Subcutaneous abdominal adipose tissue (tissue), 5 donors: Measurements from ENCODE around the gene PKD1L1.
"Not testable (repeated sequence)": the region's sequence is repeated elsewhere in the genome, so short reads cannot be mapped to it uniquely, and the experiment has no call there.

ENCODE experiments used
- H3K27ac ChIP-seq: one replicate; pipeline ENCODE4 v1.7.0; 2013; ENCODE audit warnings: low read depth, mild to moderate bottlenecking, inconsistent platforms, low read length, moderate library complexity
- H3K27me3 ChIP-seq, 5 donors: one replicate each; pipeline ENCODE4 v1.7.0; 2013; ENCODE audit warnings: low read length in 5 of 5, inconsistent platforms in 1 of 5; ENCODE audit not compliant: control insufficient read depth in 5 of 5, insufficient read depth in 4 of 5
- H3K36me3 ChIP-seq, 5 donors: one replicate each; pipeline ENCODE4 v1.7.0; 2013; ENCODE audit warnings: low read length in 5 of 5; ENCODE audit not compliant: control insufficient read depth in 5 of 5, insufficient read depth in 5 of 5
- H3K4me1 ChIP-seq, 5 donors: one replicate each; pipeline ENCODE4 v1.7.0; 2013; ENCODE audit warnings: low read length in 5 of 5, mild to moderate bottlenecking in 3 of 5, moderate library complexity in 1 of 5; ENCODE audit not compliant: control insufficient read depth in 5 of 5, insufficient read depth in 5 of 5
- H3K4me3 ChIP-seq, 5 donors: one replicate each; pipeline ENCODE4 v1.7.0; 2013; ENCODE audit warnings: low read length in 5 of 5, low read depth in 1 of 5
- H3K9ac ChIP-seq, 5 donors: one replicate each; pipeline ENCODE4 v1.7.0; 2013; ENCODE audit warnings: low read length in 5 of 5, mild to moderate bottlenecking in 4 of 5, moderate library complexity in 3 of 5
- H3K9me3 ChIP-seq, 5 donors: one replicate each; pipeline ENCODE4 v1.7.0; 2013; ENCODE audit warnings: low read length in 5 of 5; ENCODE audit not compliant: control insufficient read depth in 5 of 5
- donor health status: healthy.
- donor health status: healthy.
- donor health status: healthy.
- donor health status: healthy.
- donor health status: healthy.

Gene PKD1L1

DNA sequence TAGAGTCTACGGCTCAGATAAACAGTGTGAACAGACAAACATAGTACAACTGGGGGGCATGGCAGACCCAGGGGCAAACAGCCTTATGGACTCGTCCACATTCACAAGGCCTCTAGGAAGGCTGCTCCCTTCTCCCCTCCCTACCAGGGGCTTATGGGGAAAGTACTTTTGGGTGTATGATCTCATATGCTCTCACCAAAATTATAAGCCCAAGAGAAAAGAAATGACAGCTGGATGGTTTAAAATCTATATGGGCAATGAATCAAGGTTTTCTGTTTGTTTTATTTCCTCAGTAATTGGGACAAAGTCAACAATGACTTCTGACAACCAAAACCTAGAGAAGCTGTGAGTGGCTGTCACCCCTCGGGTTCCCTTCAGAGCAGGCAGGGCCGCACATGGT lies 144.4 kb downstream of the PKD1L1 start:
- Histone ChIP-seq H3K9me3 (no peaks in the 10 kb centered on the region), H3K4me3 (no peak overlapping the region), H3K4me1 (peaks cover 0 to 27% (median 22%) of the 10 kb centered on the region in 5 donors), H3K36me3 (peaks cover 0 to 8% (median 0%) of the 10 kb centered on the region in 5 donors), H3K27me3 (no peaks in the 10 kb centered on the region), H3K9ac (no peak overlapping the region), H3K27ac (no peak overlapping the region)

DNA sequence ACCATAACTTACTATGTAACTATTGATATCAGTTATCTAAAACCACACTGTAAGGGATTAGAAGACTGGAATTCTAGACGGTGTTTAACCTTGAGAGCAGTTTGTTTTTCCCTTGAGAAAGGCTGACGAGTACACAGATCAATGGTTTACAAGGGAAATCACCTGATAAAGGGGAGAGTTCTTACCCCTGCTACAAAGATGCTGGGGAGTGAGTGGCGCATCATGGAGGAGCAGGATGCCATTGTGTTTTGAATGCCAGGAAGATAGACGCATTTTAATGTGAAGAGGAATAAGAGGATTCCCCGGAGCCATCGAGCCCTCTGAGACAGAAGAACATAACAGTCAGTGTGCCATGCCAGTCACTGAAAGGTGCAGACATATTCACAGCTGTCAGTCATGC lies 145.2 kb downstream of the PKD1L1 start:
- Histone ChIP-seq H3K9ac (no peak overlapping the region), H3K27ac (no peak overlapping the region), H3K4me1 (peaks cover 0 to 27% (median 20%) of the 10 kb centered on the region in 5 donors), H3K27me3 (no peaks in the 10 kb centered on the region), H3K9me3 (no peaks in the 10 kb centered on the region), H3K36me3 (peaks cover 0 to 5% (median 0%) of the 10 kb centered on the region in 5 donors), H3K4me3 (no peak overlapping the region)

DNA sequence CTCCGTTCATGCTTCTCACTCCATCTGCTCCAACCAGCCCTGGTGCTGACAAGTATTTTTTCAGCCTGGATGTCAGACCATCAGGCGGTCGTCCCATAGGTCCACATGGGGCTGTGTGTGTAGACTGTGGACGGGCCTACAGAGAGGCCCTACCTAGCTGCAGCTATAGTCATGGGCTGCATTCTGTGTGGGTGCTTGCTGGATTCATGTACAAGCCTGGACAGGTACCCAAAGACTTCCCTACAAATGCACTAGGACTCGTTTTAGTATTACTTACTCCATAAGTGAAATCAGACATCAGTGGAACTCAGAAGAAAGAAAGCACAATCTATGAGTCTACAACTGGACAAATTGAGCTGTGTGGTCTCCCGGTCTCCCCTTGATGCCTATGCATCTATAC lies 146.8 kb downstream of the PKD1L1 start:
- Histone ChIP-seq H3K4me1 (peaks cover 0 to 11% (median 4%) of the 10 kb centered on the region in 5 donors), H3K27me3 (no peaks in the 10 kb centered on the region), H3K36me3 (peaks cover 0 to 3% (median 0%) of the 10 kb centered on the region in 5 donors), H3K4me3 (no peak overlapping the region), H3K27ac (no peak overlapping the region), H3K9me3 (no peaks in the 10 kb centered on the region), H3K9ac (no peak overlapping the region)

DNA sequence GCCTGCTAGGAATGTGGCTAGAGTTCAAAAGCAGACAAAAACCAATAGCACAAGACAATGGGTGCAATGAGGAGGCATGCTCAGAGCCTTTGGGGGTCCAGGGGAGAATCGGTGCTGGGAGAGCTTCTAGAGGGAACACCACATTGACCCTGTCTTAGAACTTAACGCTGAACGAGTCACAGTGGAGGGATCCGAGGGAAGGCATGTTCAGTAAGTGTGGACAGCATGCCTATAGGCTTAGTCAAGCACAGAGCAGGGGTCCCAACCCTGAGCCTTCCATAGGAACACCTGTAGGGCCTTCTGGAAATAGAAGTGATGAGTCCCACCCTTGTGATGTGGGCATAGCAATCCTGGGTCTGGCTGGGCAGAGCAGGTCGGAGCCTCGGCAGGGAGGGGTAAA lies 148.7 kb downstream of the PKD1L1 start:
- H3K4me3 ChIP-seq: no peak overlapping the region
- H3K27ac ChIP-seq: no peak overlapping the region
- no peaks in the 10 kb centered on the region for H3K27me3 ChIP-seq
- no peaks in the 10 kb centered on the region for H3K9me3 ChIP-seq
- H3K9ac ChIP-seq: no peak overlapping the region
- H3K36me3 ChIP-seq: peaks cover 0 to 3% (median 0%) of the 10 kb centered on the region in 5 donors
- H3K4me1 ChIP-seq: peaks cover 0 to 4% (median 2%) of the 10 kb centered on the region in 5 donors

DNA sequence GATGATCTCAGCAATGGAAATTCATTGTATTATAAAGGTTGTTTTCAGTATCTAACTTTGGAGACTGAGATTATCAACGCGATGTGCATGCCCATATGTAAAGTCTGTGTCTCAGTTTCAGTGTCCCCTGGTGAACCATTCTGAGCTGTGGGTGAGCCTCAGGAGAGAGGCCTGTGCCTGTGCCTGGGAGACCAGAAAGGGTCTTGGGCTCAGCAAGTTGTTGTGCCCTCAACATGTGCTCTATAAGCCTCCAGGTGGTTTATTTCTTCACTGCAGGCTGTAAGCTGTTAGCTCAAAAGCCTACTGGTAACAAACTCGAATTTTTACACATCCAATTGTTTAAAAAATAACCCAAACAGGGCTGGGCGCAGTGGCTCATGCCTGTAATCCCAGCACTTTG lies 151.9 kb downstream of the PKD1L1 start:
- H3K9ac ChIP-seq: no peak overlapping the region
- no peaks in the 10 kb centered on the region for H3K9me3 ChIP-seq
- no peaks in the 10 kb centered on the region for H3K27me3 ChIP-seq
- H3K27ac ChIP-seq: no peak overlapping the region
- peaks cover 0 to 3% (median 0%) of the 10 kb centered on the region in 5 donors for H3K36me3 ChIP-seq
- H3K4me3 ChIP-seq: no peak overlapping the region
- peaks cover 0 to 27% (median 18%) of the 10 kb centered on the region in 5 donors for H3K4me1 ChIP-seq

DNA sequence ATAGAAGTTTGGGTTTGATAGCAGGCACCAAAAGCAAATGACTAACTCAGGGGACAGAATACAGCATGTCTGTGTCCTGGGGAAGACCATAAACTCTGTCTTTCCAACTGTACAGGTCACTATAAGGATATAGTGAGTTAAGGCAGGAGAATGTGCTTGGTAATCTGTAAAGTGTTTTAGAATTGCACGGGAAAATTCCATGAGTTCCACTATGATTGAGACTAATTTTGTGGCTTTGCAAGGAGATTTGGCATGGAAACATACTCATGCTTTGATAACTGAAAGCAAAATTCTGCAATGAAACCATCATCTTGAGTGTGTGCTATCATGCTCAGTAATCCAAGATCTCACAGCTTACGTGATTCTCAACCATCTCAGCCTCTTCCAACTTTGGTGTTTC lies 152.6 kb downstream of the PKD1L1 start:
- Histone ChIP-seq H3K9me3 (no peaks in the 10 kb centered on the region), H3K4me1 (peaks cover 0 to 27% (median 18%) of the 10 kb centered on the region in 5 donors), H3K4me3 (no peak overlapping the region), H3K9ac (no peak overlapping the region), H3K36me3 (peaks cover 0 to 3% (median 0%) of the 10 kb centered on the region in 5 donors), H3K27me3 (no peaks in the 10 kb centered on the region), H3K27ac (no peak overlapping the region)

DNA sequence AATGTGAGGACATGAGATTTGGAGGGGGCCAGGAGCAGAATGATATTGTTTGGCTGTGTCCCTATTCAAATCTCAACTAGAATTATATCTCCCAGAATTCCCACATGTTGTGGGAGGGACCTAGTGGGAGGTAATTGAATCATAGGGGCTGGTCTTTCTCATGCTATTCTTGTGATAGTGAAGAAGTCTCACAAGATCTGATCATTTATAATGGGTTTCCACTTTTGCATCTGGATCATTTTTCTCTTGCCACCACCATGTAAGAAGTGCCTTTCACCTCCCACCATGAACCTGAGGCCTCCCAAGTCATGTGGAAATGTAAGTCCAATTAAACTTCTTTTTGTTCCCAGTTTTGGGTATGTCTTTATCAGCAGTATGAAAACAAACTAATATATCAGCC lies 153.1 kb downstream of the PKD1L1 start:
- not testable (repeated sequence) for H3K9ac ChIP-seq, H3K9me3 ChIP-seq, H3K4me3 ChIP-seq, H3K27me3 ChIP-seq, H3K27ac ChIP-seq, H3K36me3 ChIP-seq
- H3K4me1 ChIP-seq: peaks cover 0 to 27% (median 18%) of the 10 kb centered on the region in 5 donors

DNA sequence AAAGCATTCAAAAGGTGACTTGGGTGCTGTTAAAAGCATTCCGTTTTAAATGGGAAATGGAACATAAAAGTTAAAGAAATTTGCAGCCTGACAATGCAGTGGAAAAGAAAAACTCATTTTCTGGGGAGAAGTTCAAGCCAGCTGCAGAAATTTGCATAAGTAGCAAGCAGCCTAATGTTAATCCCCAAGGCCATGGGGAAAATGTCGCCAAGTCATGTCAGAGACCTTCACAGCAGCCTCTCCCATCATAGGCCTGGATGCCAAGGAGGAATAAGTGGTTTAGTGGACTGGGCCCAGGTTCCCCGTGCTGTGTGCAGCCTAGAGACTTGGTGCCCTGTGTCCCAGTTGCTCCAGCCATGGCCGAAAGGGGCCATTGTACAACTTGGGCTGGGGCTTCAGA lies 154.2 kb downstream of the PKD1L1 start:
- Histone ChIP-seq H3K36me3 (no peaks in the 10 kb centered on the region), H3K9ac (no peak overlapping the region), H3K4me1 (peaks cover 0 to 27% (median 18%) of the 10 kb centered on the region in 5 donors), H3K27ac (peak overlapping the region; percentile 30), H3K27me3 (no peaks in the 10 kb centered on the region), H3K4me3 (no peak overlapping the region), H3K9me3 (no peaks in the 10 kb centered on the region)

DNA sequence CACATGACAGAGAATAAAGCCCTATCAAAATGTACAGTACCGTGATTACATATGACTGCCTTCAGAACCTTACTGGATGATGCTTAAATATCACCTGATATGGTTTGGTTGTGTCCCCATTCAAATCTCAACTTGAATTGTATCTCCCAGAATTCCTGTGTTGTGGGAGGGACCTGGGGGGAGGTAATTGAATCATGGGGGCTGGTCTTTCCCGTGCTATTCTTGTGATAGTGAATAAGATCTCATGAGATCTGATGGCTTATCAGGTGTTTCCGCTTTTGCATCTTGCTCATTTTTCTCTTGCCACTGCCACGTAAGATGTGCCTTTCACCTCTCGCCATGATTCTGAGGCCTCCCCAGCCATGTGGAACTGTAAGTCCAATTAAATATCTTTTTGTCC lies 155.1 kb downstream of the PKD1L1 start:
- H3K36me3 ChIP-seq, H3K4me3 ChIP-seq, H3K9ac ChIP-seq, H3K9me3 ChIP-seq, H3K27me3 ChIP-seq: not testable (repeated sequence)
- H3K27ac ChIP-seq: peak overlapping the region; percentile 30
- peaks cover 0 to 27% (median 18%) of the 10 kb centered on the region in 5 donors for H3K4me1 ChIP-seq

DNA sequence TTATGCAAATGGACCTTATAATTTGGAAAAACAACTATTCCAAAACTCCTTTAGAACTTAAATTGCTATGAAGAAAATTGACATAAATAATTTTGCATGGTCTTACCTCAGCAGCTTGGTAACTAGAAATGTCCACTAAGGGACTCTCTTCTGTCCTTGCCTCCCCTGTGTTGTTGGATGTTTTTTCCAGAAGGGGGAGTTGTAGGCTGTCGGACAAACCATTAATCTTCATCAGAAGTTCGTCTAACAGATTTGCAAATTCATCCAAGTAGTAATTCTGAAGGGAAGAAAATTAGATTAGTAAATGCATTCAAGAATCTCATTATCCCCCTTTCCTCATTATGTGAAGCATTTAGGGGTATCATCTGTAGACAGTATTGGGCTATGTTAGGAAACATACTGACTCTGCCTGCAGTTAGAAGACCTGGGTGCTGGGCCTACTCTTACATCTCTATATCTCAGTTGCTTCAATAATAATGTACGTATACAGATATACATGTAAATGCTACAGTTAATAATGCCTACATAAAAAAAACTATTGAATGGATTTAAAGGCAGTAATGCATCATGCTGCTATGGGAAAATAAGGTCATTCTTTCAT lies 155.6 kb downstream of the PKD1L1 start:
- no peaks in the 10 kb centered on the region for H3K27me3 ChIP-seq
- no peak overlapping the region for H3K4me3 ChIP-seq
- peaks cover 0 to 27% (median 18%) of the 10 kb centered on the region in 5 donors for H3K4me1 ChIP-seq
- H3K36me3 ChIP-seq: no peaks in the 10 kb centered on the region
- no peak overlapping the region for H3K9ac ChIP-seq
- H3K27ac ChIP-seq: no peak overlapping the region
- H3K9me3 ChIP-seq: no peaks in the 10 kb centered on the region
